Left forelimb (tissue), 1 donor: Measurements from ENCODE around the gene FIBP.

Source experiments
- DNase-seq: peaks from one replicate; pipeline ENCODE4 v3.0.0-alpha.2; 2018; ENCODE audit warnings: low spot score

The FIBP gene

GRCh38 chr11:65870706-65871681, 17.3 kb downstream of the FIBP start:
- DNase-seq: no peak

GRCh38 chr11:65870307-65870658, 18.0 kb downstream of the FIBP start:
- DNase-seq: no peak

GRCh38 chr11:65869643-65870306, 18.5 kb downstream of the FIBP start:
- no peak for DNase-seq

GRCh38 chr11:65868907-65869306, 19.4 kb downstream of the FIBP start:
- no peak for DNase-seq

GRCh38 chr11:65868076-65868667, 20.1 kb downstream of the FIBP start:
- no peak for DNase-seq

- no peak for DNase-seq
Observed at GRCh38 chr11:65867284-65868071, 20.8 kb downstream of the FIBP start.

- peak; percentile 64 for DNase-seq
Observed at GRCh38 chr11:65866509-65867283, 21.6 kb downstream of the FIBP start.

- peak; percentile 59 for DNase-seq
Observed at GRCh38 chr11:65865550-65866172, 22.6 kb downstream of the FIBP start.

GRCh38 chr11:65864706-65865471, 23.4 kb downstream of the FIBP start:
- DNase-seq: peak; percentile 65

GRCh38 chr11:65863889-65864705, 24.2 kb downstream of the FIBP start:
- DNase-seq: peak; percentile 55

- DNase-seq: peak; percentile 63
Observed at GRCh38 chr11:65862941-65863888, 25.1 kb downstream of the FIBP start.

GRCh38 chr11:65862191-65862735, 26.0 kb downstream of the FIBP start:
- DNase-seq: peak; percentile 63

- peak; percentile 55 for DNase-seq
Observed at GRCh38 chr11:65861533-65862183, 26.6 kb downstream of the FIBP start.

GRCh38 chr11:65861165-65861505, 27.1 kb downstream of the FIBP start:
- no peak for DNase-seq

- DNase-seq: peak; percentile 98
Observed at GRCh38 chr11:65860278-65861164, 27.8 kb downstream of the FIBP start, which contains the start of gene MUS81. TSS of gene MUS81 (plus strand) at chr11:65860433. CDS start at chr11:65860754, 321 bp downstream.

- DNase-seq: no peak
Observed at GRCh38 chr11:65859812-65860277, 28.4 kb downstream of the FIBP start.
